Occipital lobe (tissue), 3 donors: ENCODE data around the gene BPTF. TPM values are rescaled to one million over a fixed set of nuclear protein-coding genes. Genes with fewer than 3 reads are reported as not detected.
"Not testable (repeated sequence)": the region's sequence is repeated elsewhere in the genome, so short reads cannot be mapped to it uniquely, and the experiment has no call there.

Source experiments
- DNase-seq: peaks from one replicate; lab custom pipeline; 2025; lab: John Stamatoyannopoulos, UW
- small RNA-seq: library from RNA; depleted of rRNA; stranded (forward); fragments of <200 nt; gene quantifications from one replicate; pipeline ENCODE3, GENCODE V24; 2014
- total RNA-seq: library from RNA; depleted of rRNA; stranded (reverse); fragments of >200 nt; gene quantifications from one replicate; pipeline ENCODE4 v1.2.3, GENCODE V29; 2014

The BPTF gene
- total RNA-seq, 1 donor from 2014 or later: 144 TPM

DNA sequence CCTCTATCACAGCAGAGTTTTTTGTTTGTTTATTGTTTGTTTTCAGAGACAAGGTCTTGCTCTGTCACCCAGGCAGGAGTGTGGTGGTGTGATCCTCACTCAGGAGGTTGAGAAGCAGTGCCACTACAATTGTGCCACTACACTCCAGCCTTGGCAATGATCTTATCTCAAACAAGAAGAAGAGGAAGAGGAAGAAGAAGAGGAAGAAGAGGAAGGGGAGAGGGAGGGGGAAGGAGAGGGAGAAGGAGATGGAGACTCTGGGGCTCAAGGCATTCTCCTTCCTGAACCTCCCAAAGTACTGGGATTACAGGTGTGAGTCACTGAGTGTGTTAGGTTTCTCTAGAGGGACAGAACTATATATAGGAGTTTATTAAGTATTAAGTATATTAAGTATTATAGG lies 188.1 kb downstream of the BPTF start:
- DNase-seq: no peak

DNA sequence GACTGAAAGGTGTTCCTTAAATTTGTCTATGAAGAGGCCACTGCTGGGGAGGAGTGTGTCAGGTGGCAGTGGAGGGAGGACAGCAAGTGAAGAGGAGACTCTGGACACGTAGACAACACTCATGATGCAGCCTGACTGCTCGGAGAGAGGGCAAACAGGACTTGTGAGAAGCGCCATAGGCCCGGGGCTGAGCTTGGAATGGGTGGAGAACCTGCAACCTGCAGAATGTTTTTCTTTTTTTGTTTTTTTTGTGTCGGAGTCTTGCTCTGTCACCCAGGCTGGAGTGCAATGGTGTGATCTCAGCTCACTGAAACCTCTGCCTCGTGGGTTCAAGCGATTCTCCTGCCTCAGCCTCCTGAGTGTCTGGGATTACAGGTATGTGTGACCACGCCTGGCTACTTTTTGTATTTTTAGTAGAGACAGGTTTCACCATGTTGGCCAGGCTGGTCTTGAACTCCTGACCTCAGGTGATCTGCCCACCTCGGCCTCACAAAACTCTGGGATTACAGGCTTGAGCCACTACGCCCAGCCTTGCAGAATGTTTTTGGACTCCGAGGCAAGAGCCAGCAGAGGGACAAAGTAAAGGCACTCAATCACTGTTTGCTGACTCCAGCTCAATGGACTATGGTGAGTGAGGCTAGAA lies 189.9 kb downstream of the BPTF start:
- DNase-seq: no peak

DNA sequence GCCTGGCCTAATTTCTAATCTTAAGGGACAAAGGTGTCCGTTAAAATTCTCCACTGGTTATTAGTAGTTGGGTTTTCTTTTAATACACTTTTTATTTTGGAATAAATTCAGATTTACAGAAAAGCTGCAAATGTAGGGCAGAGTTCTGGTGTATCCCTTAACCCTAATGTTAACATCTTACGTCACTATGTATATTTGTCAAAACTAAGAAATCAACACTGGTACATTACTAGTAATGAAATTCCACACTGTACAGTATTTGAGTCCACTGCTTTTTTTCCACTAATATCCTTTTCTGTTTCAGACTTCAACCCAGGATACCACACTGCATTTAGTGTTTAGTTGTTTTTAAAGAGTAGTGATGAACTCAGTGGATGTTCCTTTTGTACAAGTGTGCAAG lies 191.5 kb downstream of the BPTF start:
- DNase-seq: no peak

DNA sequence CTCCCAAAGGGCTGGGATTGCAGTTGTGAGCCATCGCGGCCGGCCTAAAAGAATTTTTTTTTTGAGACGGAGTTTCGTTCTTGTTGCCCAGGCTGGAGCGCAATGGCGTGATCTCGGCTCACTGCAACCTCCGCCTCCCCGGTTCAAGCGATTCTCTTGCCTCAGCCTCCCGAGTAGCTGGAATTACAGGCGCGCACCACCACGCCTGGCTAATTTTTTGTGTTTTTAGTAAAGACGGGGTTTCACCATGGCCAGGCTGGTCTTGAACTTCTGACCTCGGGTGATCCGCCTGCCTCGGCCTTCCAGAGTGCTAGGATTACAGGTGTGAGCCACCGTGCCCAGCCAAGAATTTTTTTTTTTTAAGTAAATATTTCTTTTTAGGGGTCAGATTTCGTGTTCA lies 193.2 kb downstream of the BPTF start:
- DNase-seq: not testable (repeated sequence)

DNA sequence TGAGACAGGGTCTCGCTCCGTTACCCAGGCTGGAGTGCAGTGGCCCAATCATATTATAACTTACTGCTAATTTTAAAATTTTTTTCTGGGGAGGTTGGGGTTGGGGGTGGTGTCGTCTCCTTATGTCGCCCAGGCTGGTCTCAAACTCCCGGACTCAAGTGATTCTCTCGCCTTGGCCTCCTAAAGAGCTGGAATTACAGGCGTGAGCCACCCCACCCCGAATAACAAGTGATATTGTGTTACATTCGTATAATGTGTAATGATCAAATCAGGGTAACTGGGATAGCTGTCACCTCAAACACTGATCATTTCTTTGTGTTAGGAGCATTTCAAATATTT lies 194.0 kb downstream of the BPTF start:
- DNase-seq: no peak

DNA sequence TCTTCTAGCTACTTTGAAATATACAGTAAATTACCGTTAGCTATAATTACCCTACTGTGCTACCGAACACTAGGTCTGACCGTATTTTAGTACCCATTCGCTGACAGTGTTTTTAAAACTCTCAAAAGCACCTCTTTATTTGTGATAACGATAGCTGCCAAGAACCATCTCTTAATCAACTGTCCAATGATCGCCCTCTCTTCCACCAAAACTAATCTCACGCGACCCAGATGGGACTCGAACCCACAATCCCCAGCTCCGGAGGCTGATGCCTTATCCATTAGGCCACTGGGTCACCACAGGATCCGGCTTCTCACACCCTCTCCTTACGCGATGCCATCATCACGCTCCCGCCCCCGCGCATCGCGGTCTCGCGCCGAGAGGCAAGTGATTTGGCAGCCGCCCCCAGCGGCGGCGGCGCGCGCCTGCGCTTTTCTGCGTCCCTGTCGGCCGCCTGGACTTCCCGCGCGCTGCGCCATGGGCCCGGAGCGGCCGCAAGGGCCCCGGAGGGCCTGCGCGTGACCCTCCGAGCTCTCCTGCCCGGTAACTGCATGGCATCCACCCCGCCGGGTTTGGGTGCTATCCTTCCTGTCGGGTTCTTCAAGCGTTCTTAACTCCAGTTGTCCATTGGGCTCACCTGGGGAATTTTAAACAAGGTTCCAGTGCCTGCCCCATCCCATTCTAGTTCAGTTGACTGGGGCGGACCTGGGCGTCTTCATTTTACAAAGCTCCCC lies 194.5 kb downstream of the BPTF start:
- peak; percentile 91 for DNase-seq

DNA sequence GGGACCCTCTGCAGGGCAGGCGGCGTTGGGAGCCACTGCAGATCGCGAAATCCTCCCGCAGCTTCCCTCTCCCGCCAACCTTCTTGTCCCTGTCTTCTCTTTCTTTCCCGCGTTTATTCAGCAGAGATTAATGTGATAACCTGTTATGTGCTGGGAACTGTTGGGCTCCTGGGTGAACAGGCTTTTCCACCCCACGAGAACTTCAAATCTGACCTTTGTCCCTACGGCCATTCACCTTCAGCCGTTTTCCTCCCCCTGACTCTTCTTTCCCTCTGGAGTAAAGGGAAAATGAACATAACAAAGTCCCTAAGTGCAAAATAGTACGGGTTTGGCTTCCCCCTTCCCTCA lies 195.1 kb downstream of the BPTF start:
- DNase-seq: no peak

DNA sequence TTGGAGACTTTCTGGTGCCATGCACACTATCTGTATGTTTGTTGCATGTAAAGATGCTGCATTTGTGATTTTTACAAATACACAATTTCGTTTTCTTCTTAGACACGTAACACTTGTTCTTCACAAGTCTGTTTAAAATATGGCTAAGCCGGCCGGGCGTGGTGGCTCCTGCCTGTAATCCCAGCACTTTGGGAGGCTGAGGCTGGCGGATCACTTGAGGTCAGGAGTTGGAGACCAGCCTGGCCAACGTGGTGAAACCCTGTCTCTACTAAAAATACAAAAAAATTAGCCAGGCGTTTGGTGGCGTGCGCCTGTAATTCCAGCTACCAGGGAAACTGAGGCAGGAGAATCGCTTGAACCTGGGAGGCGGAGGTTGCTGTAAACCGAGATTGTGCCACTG lies 195.5 kb downstream of the BPTF start:
- not testable (repeated sequence) for DNase-seq

DNA sequence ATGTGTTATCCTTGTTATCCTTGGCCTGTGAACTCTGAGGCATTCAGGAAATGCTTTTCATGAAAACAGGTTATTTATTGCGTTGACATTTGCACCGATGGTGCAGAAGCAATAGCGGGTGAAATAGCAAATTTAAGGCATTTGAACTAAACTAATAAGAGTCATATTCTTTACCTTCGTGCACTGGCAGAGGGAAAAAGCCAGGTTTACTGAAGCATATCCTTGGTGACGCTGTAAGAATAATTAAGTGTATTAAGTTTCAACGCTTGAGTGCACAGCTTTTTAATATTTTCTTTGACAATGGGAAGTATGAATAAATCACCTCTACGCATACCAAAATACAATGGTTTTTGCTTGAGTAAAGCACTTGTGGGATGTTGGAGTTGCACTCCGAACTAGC lies 196.7 kb downstream of the BPTF start:
- DNase-seq: no peak

DNA sequence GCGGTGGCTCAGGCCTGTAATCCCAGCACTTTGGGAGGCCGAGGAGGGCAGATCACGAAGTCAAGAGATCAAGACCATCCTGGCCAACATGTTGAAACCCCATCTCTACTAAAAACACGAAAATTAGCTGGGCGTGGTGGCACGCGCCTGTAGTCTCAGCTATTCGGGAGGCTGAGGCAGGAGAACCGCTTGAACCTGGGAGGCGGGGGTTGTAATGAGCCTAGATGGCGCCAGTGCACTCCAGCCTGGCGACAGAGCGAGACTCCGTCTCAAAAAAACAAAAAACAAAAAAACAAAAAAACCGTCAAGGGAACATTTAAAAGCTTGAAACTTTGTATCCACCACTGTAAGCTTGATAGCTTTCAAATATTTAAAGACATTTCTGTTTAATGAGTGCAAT lies 197.2 kb downstream of the BPTF start:
- DNase-seq: not testable (repeated sequence)

DNA sequence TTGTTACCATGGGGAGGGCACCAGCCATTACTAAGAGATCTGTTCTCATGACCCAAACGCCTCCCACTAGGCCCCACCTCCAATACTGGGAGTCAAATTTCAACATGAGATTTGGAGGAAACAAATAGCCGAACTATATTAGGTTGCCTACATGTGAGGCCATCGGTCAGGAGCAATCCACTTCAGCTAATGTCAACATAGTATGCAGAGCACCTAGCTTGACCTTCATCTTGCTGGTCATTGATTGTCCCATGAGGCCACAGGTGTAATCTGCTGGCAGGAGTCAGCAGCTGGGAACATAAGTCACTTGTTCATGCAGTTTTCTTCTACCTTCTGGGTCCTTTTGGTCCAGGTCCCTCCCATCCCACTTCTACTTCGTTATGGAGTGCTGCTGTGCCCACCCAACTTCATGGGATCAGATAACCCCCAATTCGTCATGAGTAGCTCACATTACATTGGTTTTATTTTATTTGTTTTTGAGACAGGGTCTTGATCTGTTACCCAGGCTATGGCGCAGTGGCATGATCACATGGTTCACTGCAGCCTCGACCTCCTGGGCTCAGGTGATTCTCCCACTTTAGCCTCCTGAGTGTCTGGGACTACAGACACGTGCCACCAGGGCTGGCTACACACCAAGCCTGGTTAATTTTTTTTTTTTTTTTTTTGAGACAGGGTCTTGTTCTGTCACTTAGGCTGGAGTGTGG lies 204.4 kb downstream of the BPTF start:
- no peak for DNase-seq

Small RNA genes within 50 kb of the gene (small RNA-seq; reads per million reads assigned to genes)
- gene RN7SL622P: not detected

Other genes starting within 250 kb of the BPTF start
- 67.1 TPM for gene NOL11, start 107.6 kb upstream of the BPTF start, total RNA-seq
- gene C17orf58, start 171.0 kb downstream of the BPTF start, total RNA-seq: 34.9 TPM
- gene KPNA2, start 210.2 kb downstream of the BPTF start, total RNA-seq: 34.2 TPM